HL-60 (cell line): ENCODE results near the gene MOAP1.
"Not testable (repeated sequence)": the region's sequence is repeated elsewhere in the genome, so short reads cannot be mapped to it uniquely, and the experiment has no call there.

Source experiments
- DNase-seq, 2 experiments: peaks; one replicate each; pipeline ENCODE4 v3.0.0-alpha.2; 2010 to 2020; ENCODE audit warnings: low read depth in 1 of 2, low spot score in 1 of 2
- H3K27ac ChIP-seq: fragments of 250-450 bp; sonication (Bioruptor Pico); replicated peaks from 2 replicates; pipeline ENCODE4 v1.5.1; 2020; ENCODE audit warnings: mild to moderate bottlenecking, moderate library complexity
- H3K27me3 ChIP-seq: fragments of 250-450 bp; sonication (Bioruptor Pico); 2 replicates; pipeline ENCODE4 v1.5.1; 2021; ENCODE audit warnings: mild to moderate bottlenecking, moderate library complexity; ENCODE audit not compliant: insufficient read depth, poor library complexity, severe bottlenecking
- H3K4me3 ChIP-seq: replicated peaks from 2 replicates; pipeline ENCODE4 v1.5.1; 2011; ENCODE audit warnings: mild to moderate bottlenecking, control low read depth, low read length; ENCODE audit not compliant: insufficient read depth
- CTCF ChIP-seq: IDR thresholded peaks from one replicate; pipeline ENCODE4 v1.5.1; 2011; ENCODE audit warnings: low read length, control low read depth, inconsistent platforms; ENCODE audit not compliant: insufficient read depth
- GABPA ChIP-seq: IDR thresholded peaks from 2 replicates; pipeline ENCODE4 v1.6.1; 2012; ENCODE audit warnings: low read depth
- POLR2AphosphoS5 ChIP-seq: IDR thresholded peaks from 2 replicates; pipeline ENCODE4 v1.6.1; 2012; ENCODE audit warnings: low read depth
- REST ChIP-seq: IDR thresholded peaks from 2 replicates; pipeline ENCODE4 v1.6.1; 2012; ENCODE audit warnings: low read depth; ENCODE audit not compliant: insufficient replicate concordance
- SPI1 ChIP-seq: IDR thresholded peaks from 2 replicates; pipeline ENCODE4 v1.6.1; 2012; ENCODE audit warnings: low read depth, mild to moderate bottlenecking, borderline replicate concordance

Gene MOAP1

GRCh38 chr14:93163564-93163963, 21.1 kb downstream of the MOAP1 start:
- TF ChIP-seq GABPA (no peak), SPI1 (no peak), REST (no peak), POLR2AphosphoS5 (no peak), CTCF (no peak)
- Histone ChIP-seq H3K27ac (no peak overlapping the region), H3K4me3 (no peak overlapping the region), H3K27me3 (no peaks in the 10 kb centered on the region)
- no peak for DNase-seq

- no peaks in the 10 kb centered on the region for H3K27me3 ChIP-seq
- TF ChIP-seq REST (no peak), POLR2AphosphoS5 (no peak), CTCF (no peak), GABPA (no peak), SPI1 (no peak)
- no peak overlapping the region for H3K4me3 ChIP-seq
- DNase-seq = no peak
- H3K27ac ChIP-seq = no peak overlapping the region
These were observed 23.2 kb downstream of the MOAP1 start for GRCh38 chr14:93161411-93161940.

- no peak for DNase-seq
- TF ChIP-seq CTCF = peak; percentile 18
- TF ChIP-seq POLR2AphosphoS5 = no peak
- TF ChIP-seq SPI1 = no peak
- no peak overlapping the region for H3K4me3 ChIP-seq
These were observed 24.3 kb downstream of the MOAP1 start for GRCh38 chr14:93160353-93160801.

GRCh38 chr14:93159625-93160352, 24.9 kb downstream of the MOAP1 start:
- not testable (repeated sequence) for DNase-seq, H3K27ac ChIP-seq

More at GRCh38 chr14:93160353-93160801, 24.3 kb downstream of the MOAP1 start:
- H3K27me3 ChIP-seq = no peaks in the 10 kb centered on the region
- no peak overlapping the region for H3K27ac ChIP-seq

GRCh38 chr14:93158349-93158748, 26.3 kb downstream of the MOAP1 start:
- DNase-seq, H3K27me3 ChIP-seq, H3K4me3 ChIP-seq, H3K27ac ChIP-seq: not testable (repeated sequence)

More at GRCh38 chr14:93159625-93160352, 24.9 kb downstream of the MOAP1 start:
- not testable (repeated sequence) for H3K27me3 ChIP-seq, H3K4me3 ChIP-seq
